Endothelial cell of umbilical vein (primary cell): ENCODE results near the gene TMEM51. TPM values are rescaled to one million over a fixed set of nuclear protein-coding genes. Genes with fewer than 3 reads are reported as not detected.

Experiments
- BruUV-seq: library from RNA; stranded (reverse); fragments of 400-500 nt; replicated peaks from 2 replicates; lab custom pipeline; 2021; lab: Mats Ljungman, UMichigan
- CTCF ChIA-PET: fragments of 300-600, 350-600 bp; sonication (Branson Sonifier 250); formaldehyde crosslinking; loops from one replicate; lab custom pipeline; 2021; ENCODE audit warnings: antibody characterized with exemption, inconsistent platforms; lab: Charles Lee
- POLR2A ChIA-PET: fragments of 300-600, 350-600 bp; sonication (Branson Sonifier 250); formaldehyde crosslinking; loops from one replicate; lab custom pipeline; 2021; ENCODE audit warnings: antibody characterized with exemption, inconsistent platforms; lab: Charles Lee
- DNase-seq: peaks from one replicate; pipeline ENCODE4 v3.0.0-alpha.2; 2011; ENCODE audit warnings: low read depth, low spot score
- FAIRE-seq: peaks from 2 replicates; lab custom pipeline; 2011; peaks lifted over from hg19 to GRCh38; lab: Jason Lieb, UNC
- H2AFZ ChIP-seq: 2 replicates; pipeline ENCODE4 v1.6.0; 2012; ENCODE audit warnings: low read depth, low read length, control low read depth, inconsistent platforms
- H3K27ac ChIP-seq: 2 replicates; pipeline ENCODE4 v1.5.1; 2011; ENCODE audit warnings: low read depth, mild to moderate bottlenecking, control low read depth, low read length, moderate library complexity; ENCODE audit not compliant: insufficient read depth
- H3K27me3 ChIP-seq, 2 experiments: 2 replicates each; pipeline versions ENCODE4 v1.6.0 to v1.6.1; 2011; ENCODE audit warnings: low read length in 2 of 2, mixed read lengths in 1 of 2; ENCODE audit not compliant: control insufficient read depth in 2 of 2, insufficient read depth in 2 of 2
- H3K36me3 ChIP-seq, 2 experiments: 2 replicates in 1 of 2; 3 replicates in 1 of 2; pipeline ENCODE4 v1.5.1; 2011; ENCODE audit warnings: low read length in 2 of 2, mild to moderate bottlenecking in 1 of 2, moderate library complexity in 1 of 2; ENCODE audit not compliant: control insufficient read depth in 2 of 2, insufficient read depth in 2 of 2; ENCODE audit errors: extremely low read depth in 1 of 2
- H3K4me1 ChIP-seq: 3 replicates; pipeline ENCODE4 v1.5.1; 2011; ENCODE audit warnings: mild to moderate bottlenecking, low read length; ENCODE audit not compliant: control insufficient read depth, insufficient read depth; ENCODE audit errors: extremely low read depth
- H3K4me2 ChIP-seq: 2 replicates; pipeline ENCODE4 v1.6.1; 2011; ENCODE audit warnings: low read length, control low read depth, mixed read lengths; ENCODE audit not compliant: insufficient read depth
- H3K4me3 ChIP-seq, 3 experiments: fragments of 200-600 bp in 1 of 3; sonication (generic), shearing (Covaris generic) in 1 of 3; replicated peaks in 1 of 3; 2 replicates each; pipeline ENCODE4 v1.5.1; 2011 to 2016; ENCODE audit warnings: control low read depth in 3 of 3, low read length in 3 of 3, mild to moderate bottlenecking in 2 of 3, inconsistent platforms in 1 of 3, low read depth in 1 of 3, moderate library complexity in 1 of 3; ENCODE audit not compliant: insufficient read depth in 1 of 3
- H3K79me2 ChIP-seq: 2 replicates; pipeline ENCODE4 v1.6.0; 2012; ENCODE audit warnings: low read length, inconsistent platforms; ENCODE audit not compliant: control insufficient read depth, insufficient read depth
- H3K9ac ChIP-seq: replicated peaks from 2 replicates; pipeline ENCODE3; 2011; ENCODE audit warnings: low read length, control low read depth; ENCODE audit not compliant: insufficient read depth; ENCODE audit errors: extremely low read depth
- H3K9me1 ChIP-seq: replicated peaks from 3 replicates; pipeline ENCODE4 v1.6.0; 2011; ENCODE audit warnings: mild to moderate bottlenecking, low read length; ENCODE audit not compliant: control insufficient read depth, insufficient read depth; ENCODE audit errors: extremely low read depth
- H3K9me3 ChIP-seq: replicated peaks from 2 replicates; pipeline ENCODE4 v1.5.1; 2012; ENCODE audit warnings: low read length, inconsistent platforms; ENCODE audit not compliant: control insufficient read depth, insufficient read depth
- H4K20me1 ChIP-seq: replicated peaks from 2 replicates; pipeline ENCODE3; 2011; ENCODE audit warnings: mild to moderate bottlenecking, low read length; ENCODE audit not compliant: control insufficient read depth, insufficient read depth; ENCODE audit errors: extremely low read depth
- CTCF ChIP-seq, 2 donors: IDR thresholded peaks; 1 replicate in 1 of 2; 2 replicates in 1 of 2; pipeline ENCODE4 v1.5.1; 2011; ENCODE audit warnings: low read length in 2 of 2, mild to moderate bottlenecking in 2 of 2, moderate library complexity in 2 of 2, control low read depth in 1 of 2, inconsistent platforms in 1 of 2, low read depth in 1 of 2; ENCODE audit not compliant: insufficient read depth in 1 of 2; ENCODE audit errors: extremely low read depth in 1 of 2
- EZH2 ChIP-seq: IDR thresholded peaks from 2 replicates; pipeline ENCODE4 v1.6.1; 2012; ENCODE audit warnings: borderline replicate concordance, low read depth, mild to moderate bottlenecking, moderate library complexity, low read length, inconsistent platforms; ENCODE audit not compliant: severe bottlenecking
- FOS ChIP-seq: IDR thresholded peaks from 2 replicates; pipeline ENCODE4 v1.6.1; 2011; ENCODE audit warnings: mild to moderate bottlenecking, low read length, moderate library complexity, borderline replicate concordance; ENCODE audit not compliant: insufficient read depth
- GATA2 ChIP-seq: IDR thresholded peaks from 2 replicates; pipeline ENCODE4 v1.7.0; 2011; ENCODE audit warnings: low read depth, mild to moderate bottlenecking, moderate library complexity, mixed read lengths, low read length; ENCODE audit not compliant: insufficient read length, insufficient read depth
- JUN ChIP-seq: IDR thresholded peaks from 2 replicates; pipeline ENCODE4 v1.6.1; 2011; ENCODE audit warnings: borderline replicate concordance, low read depth; ENCODE audit not compliant: insufficient read length, insufficient read depth
- MAX ChIP-seq: IDR thresholded peaks from 2 replicates; pipeline ENCODE4 v1.6.1; 2011; ENCODE audit not compliant: insufficient read depth, insufficient read length
- MYC ChIP-seq: IDR thresholded peaks from one replicate; pipeline ENCODE4 v1.6.1; 2011; ENCODE audit warnings: mild to moderate bottlenecking, low read depth, low read length
- POLR2A ChIP-seq: IDR thresholded peaks from 2 replicates; pipeline ENCODE4 v1.6.1; 2012; ENCODE audit warnings: low read depth, mild to moderate bottlenecking, control low read depth, low read length
- POLR2AphosphoS5 ChIP-seq: IDR thresholded peaks from 2 replicates; pipeline ENCODE4 v1.6.1; 2012; ENCODE audit warnings: low read depth, mild to moderate bottlenecking, control low read depth, low read length, moderate library complexity; ENCODE audit not compliant: insufficient read depth
- dilution Hi-C: fragments of 300-500 bp; cut with MboI; formaldehyde crosslinking; loops from one replicate; pipeline ENCODE4 v1.15.0; 2019; ENCODE audit warnings: low sequenced_read_pairs; ENCODE audit not compliant: extremely low pct_ligation_motif_present
- intact Hi-C: fragments of 100-400 bp; cut with micrococcal nuclease; formaldehyde crosslinking; loops from one replicate; pipeline ENCODE4 v1.10.0; 2022
- polyA plus RNA-seq, 4 experiments: library from polyadenylated mRNA; depleted of rRNA in 3 of 4; stranded (reverse) in 3 of 4; unstranded in 1 of 4; fragments of >200 nt; gene quantifications; 2 replicates each; pipeline versions ENCODE4 v1.2.1 to v1.2.3, GENCODE V29; 2011 to 2012; ENCODE audit warnings: missing spikeins in 1 of 4
- total RNA-seq: library from RNA; stranded (reverse); gene quantifications from 2 replicates; pipeline ENCODE4 v1.2.3, GENCODE V29; 2021

Gene TMEM51
- total and polyA plus RNA-seq, 2 donors (not counting 3 experiments of a cell fraction or from before 2014, with no cell fraction given) = 13.7 to 13.9 TPM

- Histone ChIP-seq H3K27me3 (no peaks in the 10 kb centered on the region), H3K9me1 (no peaks in the 10 kb centered on the region), H3K9me3 (no peaks in the 10 kb centered on the region), H3K36me3 (no peaks in the 10 kb centered on the region), H4K20me1 (no peaks in the 10 kb centered on the region), H3K4me2 (no peak overlapping the region), H3K27ac (no peak overlapping the region), H3K4me3 (no peak overlapping the region), H3K9ac (no peak overlapping the region), H3K4me1 (peaks cover 26% of the 10 kb centered on the region), H3K79me2 (no peaks in the 10 kb centered on the region), H2AFZ (no peak overlapping the region)
- DNase-seq = no peak
- TF ChIP-seq EZH2 = no peak
- TF ChIP-seq CTCF (IDR thresholded peaks at IDR 0.05; ENCODE audit: extremely low read depth in 1 of 2, insufficient read depth in 1 of 2, low read depth in 1 of 2, low read length in 2 of 2) = no peak
- no peak for TF ChIP-seq GATA2
- TF ChIP-seq MAX = no peak
- no peak for TF ChIP-seq MYC
- TF ChIP-seq FOS = no peak
- no peak for TF ChIP-seq POLR2A
- TF ChIP-seq POLR2AphosphoS5 = no peak
- TF ChIP-seq JUN = no peak
- BruUV-seq = no TSS peak
- ChIA-PET POLR2A (no interaction called here), CTCF (interaction anchor here (1.0 to 2.2 kb wide), 5 partner anchors 20 to 92 kb away, joined by 3 to 10 read pairs (median 3); partner anchors contain the start of gene TMEM51)
- FAIRE-seq = no peak
- intact Hi-C loops = no loop called here
- dilution Hi-C loops = no loop called here
These were observed 67.4 kb downstream of the TMEM51 start for GRCh38 chr1:15220825-15221431.
